ENCODE measurements around the gene CTNNA3. TPM values are rescaled to one million over a fixed set of nuclear protein-coding genes. Genes with fewer than 3 reads are reported as not detected.
"Not testable (repeated sequence)": the region's sequence is repeated elsewhere in the genome, so short reads cannot be mapped to it uniquely, and the experiment has no call there.

Gene CTNNA3
- total and polyA plus RNA-seq, 2 donors from 2014 or later = 0.45 to 0.72 TPM

- DNase-seq (no peak), FAIRE-seq (no peak)
Observed at GRCh38 chr10:66365686-66366085, 1330.3 kb downstream of the CTNNA3 start.

GRCh38 chr10:66362522-66362921 is 1333.5 kb downstream of the CTNNA3 start:
- intact Hi-C loops (cut with DNase I) = no loop called here
- no peaks in the 10 kb centered on the region for H3K4me1 ChIP-seq (ENCODE audit: control insufficient read depth in 2 of 3, insufficient read depth in 2 of 3, low read depth in 1 of 3, low read length in 3 of 3)
- no peaks in the 10 kb centered on the region for H3K27me3 ChIP-seq (ENCODE audit: control insufficient read depth, insufficient read depth, low read length)
- DNase-seq (no peak), FAIRE-seq (no peak)
- no peak overlapping the region for H3K4me3 ChIP-seq (ENCODE audit: low read length in 3 of 3)
- no peaks in the 10 kb centered on the region for H3K9me3 ChIP-seq (ENCODE audit: control insufficient read depth in 2 of 3, insufficient read depth in 1 of 3, low read length in 3 of 3)
- no peak overlapping the region for H3K9ac ChIP-seq (ENCODE audit: low read length in 3 of 3)
- H3K36me3 ChIP-seq (ENCODE audit: control insufficient read depth in 2 of 3, insufficient read depth in 3 of 3, low read length in 3 of 3) = no peaks in the 10 kb centered on the region
- no peak overlapping the region for H3K27ac ChIP-seq (ENCODE audit: low read depth in 2 of 2, low read length in 2 of 2)
- TF ChIP-seq, protein P1, sequence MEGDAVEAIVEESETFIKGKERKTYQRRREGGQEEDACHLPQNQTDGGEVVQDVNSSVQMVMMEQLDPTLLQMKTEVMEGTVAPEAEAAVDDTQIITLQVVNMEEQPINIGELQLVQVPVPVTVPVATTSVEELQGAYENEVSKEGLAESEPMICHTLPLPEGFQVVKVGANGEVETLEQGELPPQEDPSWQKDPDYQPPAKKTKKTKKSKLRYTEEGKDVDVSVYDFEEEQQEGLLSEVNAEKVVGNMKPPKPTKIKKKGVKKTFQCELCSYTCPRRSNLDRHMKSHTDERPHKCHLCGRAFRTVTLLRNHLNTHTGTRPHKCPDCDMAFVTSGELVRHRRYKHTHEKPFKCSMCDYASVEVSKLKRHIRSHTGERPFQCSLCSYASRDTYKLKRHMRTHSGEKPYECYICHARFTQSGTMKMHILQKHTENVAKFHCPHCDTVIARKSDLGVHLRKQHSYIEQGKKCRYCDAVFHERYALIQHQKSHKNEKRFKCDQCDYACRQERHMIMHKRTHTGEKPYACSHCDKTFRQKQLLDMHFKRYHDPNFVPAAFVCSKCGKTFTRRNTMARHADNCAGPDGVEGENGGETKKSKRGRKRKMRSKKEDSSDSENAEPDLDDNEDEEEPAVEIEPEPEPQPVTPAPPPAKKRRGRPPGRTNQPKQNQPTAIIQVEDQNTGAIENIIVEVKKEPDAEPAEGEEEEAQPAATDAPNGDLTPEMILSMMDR (IDR thresholded peaks at IDR 0.05; ENCODE audit: borderline replicate concordance, extremely low read depth, insufficient read depth) = no peak

More at GRCh38 chr10:66365686-66366085, 1330.3 kb downstream of the CTNNA3 start:
- no peak overlapping the region for H3K4me3 ChIP-seq (ENCODE audit: low read length in 3 of 3)
- no peak overlapping the region for H3K27ac ChIP-seq (ENCODE audit: low read depth in 2 of 2, low read length in 2 of 2)
- intact Hi-C loops (cut with DNase I) = no loop called here
- TF ChIP-seq, protein P1 (IDR thresholded peaks at IDR 0.05; ENCODE audit: borderline replicate concordance, extremely low read depth, insufficient read depth) = no peak
- no peaks in the 10 kb centered on the region for H3K9me3 ChIP-seq (ENCODE audit: control insufficient read depth in 2 of 3, insufficient read depth in 1 of 3, low read length in 3 of 3)
- H3K36me3 ChIP-seq (ENCODE audit: control insufficient read depth in 2 of 3, insufficient read depth in 3 of 3, low read length in 3 of 3) = no peaks in the 10 kb centered on the region
- no peaks in the 10 kb centered on the region for H3K4me1 ChIP-seq (ENCODE audit: control insufficient read depth in 2 of 3, insufficient read depth in 2 of 3, low read depth in 1 of 3, low read length in 3 of 3)
- no peaks in the 10 kb centered on the region for H3K27me3 ChIP-seq (ENCODE audit: control insufficient read depth, insufficient read depth, low read length)
- no peak overlapping the region for H3K9ac ChIP-seq (ENCODE audit: low read length in 3 of 3)

GRCh38 chr10:66353822-66354221 is 1342.2 kb downstream of the CTNNA3 start:
- H3K4me1 ChIP-seq (ENCODE audit: control insufficient read depth in 2 of 3, insufficient read depth in 2 of 3, low read depth in 1 of 3, low read length in 3 of 3); H3K27ac ChIP-seq (ENCODE audit: low read depth in 2 of 2, low read length in 2 of 2); FAIRE-seq; H3K36me3 ChIP-seq (ENCODE audit: control insufficient read depth in 2 of 3, insufficient read depth in 3 of 3, low read length in 3 of 3); H3K4me3 ChIP-seq (ENCODE audit: low read length in 3 of 3); H3K9ac ChIP-seq (ENCODE audit: low read length in 3 of 3); DNase-seq; H3K27me3 ChIP-seq (ENCODE audit: control insufficient read depth, insufficient read depth, low read length); H3K9me3 ChIP-seq (ENCODE audit: control insufficient read depth in 2 of 3, insufficient read depth in 1 of 3, low read length in 3 of 3); intact Hi-C loops (cut with DNase I): not testable (repeated sequence)

DNA sequence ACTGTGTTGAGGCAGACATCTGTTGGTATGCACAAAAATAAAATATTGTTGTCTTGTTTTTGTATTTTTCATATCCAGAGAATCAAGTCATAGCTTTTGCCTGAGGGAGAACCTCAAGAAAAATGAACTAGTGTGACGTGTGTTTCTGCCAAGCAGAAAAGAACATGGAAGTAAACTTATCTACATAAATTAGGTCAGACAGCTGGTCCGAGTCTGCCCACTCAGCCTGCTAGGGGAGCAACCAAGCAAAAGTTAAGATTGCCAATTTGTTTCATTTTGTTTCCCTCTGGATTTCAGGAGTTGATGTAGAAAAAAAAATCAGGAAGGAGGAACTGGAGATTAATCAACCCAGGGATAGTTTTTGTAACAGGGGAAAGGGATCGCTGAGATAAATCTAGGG is 1342.6 kb downstream of the CTNNA3 start:
- Histone ChIP-seq H3K4me3 (ENCODE audit: low read length in 3 of 3) (no peak overlapping the region), H3K27ac (ENCODE audit: low read depth in 2 of 2, low read length in 2 of 2) (no peak overlapping the region), H3K36me3 (ENCODE audit: control insufficient read depth in 2 of 3, insufficient read depth in 3 of 3, low read length in 3 of 3) (no peaks in the 10 kb centered on the region), H3K27me3 (ENCODE audit: control insufficient read depth, insufficient read depth, low read length) (no peaks in the 10 kb centered on the region), H3K4me1 (ENCODE audit: control insufficient read depth in 2 of 3, insufficient read depth in 2 of 3, low read depth in 1 of 3, low read length in 3 of 3) (no peaks in the 10 kb centered on the region), H3K9me3 (ENCODE audit: control insufficient read depth in 2 of 3, insufficient read depth in 1 of 3, low read length in 3 of 3) (no peaks in the 10 kb centered on the region), H3K9ac (ENCODE audit: low read length in 3 of 3) (no peak overlapping the region)
- TF ChIP-seq, protein P1 (IDR thresholded peaks at IDR 0.05; ENCODE audit: borderline replicate concordance, extremely low read depth, insufficient read depth) = no peak
- FAIRE-seq (no peak), DNase-seq (no peak)
- intact Hi-C loops (cut with DNase I) = no loop called here

All from kidney (tissue), 14 donors.